A549 (cell line): ENCODE measurements around the gene ZGPAT.

Experiments used
- CEBPB ChIP-seq, 2 experiments: fragments of >200 bp in 1 of 2; sonication (Bioruptor Twin) in 1 of 2; formaldehyde crosslinking in 1 of 2; IDR thresholded peaks; 2 replicates each; pipeline ENCODE4 v1.6.1; 2012 to 2016
- CHD2 ChIP-seq: fragments of 150-350 bp; IDR thresholded peaks from 2 replicates; pipeline ENCODE4 v1.6.1; 2014; ENCODE audit warnings: low read length; ENCODE audit not compliant: partially characterized antibody
- EHMT2 ChIP-seq: fragments of 200-600 bp; sonication (generic); IDR thresholded peaks from 2 replicates; pipeline ENCODE4 v1.6.1; 2016; ENCODE audit warnings: antibody characterized with exemption, low read depth, mild to moderate bottlenecking, moderate library complexity
- EP300 ChIP-seq, 2 experiments: fragments of >200 bp; sonication (Bioruptor Twin); formaldehyde crosslinking; IDR thresholded peaks; 2 replicates in 1 of 2; 3 replicates in 1 of 2; pipeline ENCODE4 v1.6.1; 2016 to 2017
- HDAC2 ChIP-seq: fragments of 200-600 bp; sonication (generic); IDR thresholded peaks from 2 replicates; pipeline ENCODE4 v1.6.1; 2016
- POLR2A ChIP-seq: IDR thresholded peaks from 2 replicates; pipeline ENCODE4 v1.6.1; 2012; ENCODE audit warnings: mild to moderate bottlenecking, low read length
- RAD21 ChIP-seq, 2 experiments: fragments of >200 bp in 1 of 2; sonication (Bioruptor Twin) in 1 of 2; formaldehyde crosslinking in 1 of 2; IDR thresholded peaks in 1 of 2; conservative IDR thresholded peaks in 1 of 2; 2 replicates in 1 of 2; 3 replicates in 1 of 2; pipeline ENCODE4 v1.6.1; 2012 to 2018; ENCODE audit warnings: inconsistent platforms in 1 of 2
- RCOR1 ChIP-seq: fragments of 150-350 bp; IDR thresholded peaks from 2 replicates; pipeline ENCODE4 v1.6.1; 2014; ENCODE audit warnings: antibody characterized with exemption, low read length, low read depth
- TP53 ChIP-seq: fragments of 250-450 bp; sonication (Bioruptor Pico); IDR thresholded peaks from 2 replicates; pipeline ENCODE4 v1.5.0; 2021; ENCODE audit warnings: mild to moderate bottlenecking, moderate library complexity
- TF ChIP-seq, protein P1 (sequence below): fragments of >200 bp; sonication (Bioruptor Twin); formaldehyde crosslinking; IDR thresholded peaks from 3 replicates; pipeline ENCODE4 v1.5.1; 2016
- TF ChIP-seq, protein P2 (sequence below): IDR thresholded peaks from 2 replicates; pipeline ENCODE4 v1.6.1; 2012

DNA sequence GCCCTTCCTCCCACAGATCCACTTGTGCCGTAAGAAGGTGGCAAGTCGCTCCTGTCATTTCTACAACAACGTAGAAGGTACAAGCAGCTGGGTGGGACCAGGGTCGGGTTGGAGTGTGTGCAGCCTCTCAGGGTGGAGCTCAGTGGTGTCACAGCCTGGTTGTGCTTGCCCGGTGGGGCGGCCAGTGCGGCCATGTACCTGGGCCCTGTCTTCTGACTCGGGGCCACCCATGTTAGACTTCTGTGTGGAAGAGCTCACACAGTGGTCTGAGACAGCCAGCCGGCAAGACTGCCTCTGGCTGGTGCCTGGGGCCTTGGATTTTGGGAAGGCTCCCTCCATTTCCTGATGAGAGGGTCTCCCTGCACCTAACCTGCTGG is 45.0 kb upstream of the ZGPAT start:
- TF ChIP-seq, protein P1, sequence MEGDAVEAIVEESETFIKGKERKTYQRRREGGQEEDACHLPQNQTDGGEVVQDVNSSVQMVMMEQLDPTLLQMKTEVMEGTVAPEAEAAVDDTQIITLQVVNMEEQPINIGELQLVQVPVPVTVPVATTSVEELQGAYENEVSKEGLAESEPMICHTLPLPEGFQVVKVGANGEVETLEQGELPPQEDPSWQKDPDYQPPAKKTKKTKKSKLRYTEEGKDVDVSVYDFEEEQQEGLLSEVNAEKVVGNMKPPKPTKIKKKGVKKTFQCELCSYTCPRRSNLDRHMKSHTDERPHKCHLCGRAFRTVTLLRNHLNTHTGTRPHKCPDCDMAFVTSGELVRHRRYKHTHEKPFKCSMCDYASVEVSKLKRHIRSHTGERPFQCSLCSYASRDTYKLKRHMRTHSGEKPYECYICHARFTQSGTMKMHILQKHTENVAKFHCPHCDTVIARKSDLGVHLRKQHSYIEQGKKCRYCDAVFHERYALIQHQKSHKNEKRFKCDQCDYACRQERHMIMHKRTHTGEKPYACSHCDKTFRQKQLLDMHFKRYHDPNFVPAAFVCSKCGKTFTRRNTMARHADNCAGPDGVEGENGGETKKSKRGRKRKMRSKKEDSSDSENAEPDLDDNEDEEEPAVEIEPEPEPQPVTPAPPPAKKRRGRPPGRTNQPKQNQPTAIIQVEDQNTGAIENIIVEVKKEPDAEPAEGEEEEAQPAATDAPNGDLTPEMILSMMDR: no peak
- TF ChIP-seq CEBPB (IDR thresholded peaks at IDR 0.05) (no peak), EP300 (IDR thresholded peaks at IDR 0.05) (no peak), TP53 (CRISPR knock-in tag) (no peak), CHD2 (no peak), POLR2A (no peak), RAD21 (conservative IDR thresholded peaks at IDR 0.05 in 1 of 2, IDR thresholded peaks at IDR 0.05 in 1 of 2) (no peak), RCOR1 (no peak), EHMT2 (no peak), HDAC2 (no peak)
- TF ChIP-seq, protein P2, sequence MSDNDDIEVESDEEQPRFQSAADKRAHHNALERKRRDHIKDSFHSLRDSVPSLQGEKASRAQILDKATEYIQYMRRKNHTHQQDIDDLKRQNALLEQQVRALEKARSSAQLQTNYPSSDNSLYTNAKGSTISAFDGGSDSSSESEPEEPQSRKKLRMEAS: no peak
